DMS153 treated with DMSO at 0.1 percent for 48 hours (cell line): Measurements from ENCODE around the gene CRYGD.

Experiments
- DNase-seq: peaks from one replicate; lab custom pipeline; 2025; ENCODE audit not compliant: unreplicated experiment; lab: John Stamatoyannopoulos, UW

CRYGD gene

GRCh38 chr2:208090420-208090819, 33.9 kb downstream of the CRYGD start:
- no peak for DNase-seq

GRCh38 chr2:208086029-208086428, 38.3 kb downstream of the CRYGD start:
- no peak for DNase-seq

GRCh38 chr2:208083807-208084206, 40.5 kb downstream of the CRYGD start:
- no peak for DNase-seq

GRCh38 chr2:208077276-208077675, 47.0 kb downstream of the CRYGD start:
- DNase-seq, result no peak

- no peak for DNase-seq
Measured at GRCh38 chr2:208074610-208075356, 49.5 kb downstream of the CRYGD start.

GRCh38 chr2:208072250-208072892, 52.0 kb downstream of the CRYGD start:
- peak; percentile 71 for DNase-seq
